WTC11 (cell line): ENCODE measurements around the gene ATAD3C.

Source experiments
- CREB1 ChIP-seq: sonication (generic); formaldehyde crosslinking; IDR thresholded peaks from 2 replicates; pipeline ENCODE4 v1.8.0; 2023; ENCODE audit warnings: mild to moderate bottlenecking, missing genetic modification reagents
- CTCF ChIP-seq: fragments of 200-600 bp; IDR thresholded peaks from 2 replicates; pipeline ENCODE4 v1.8.0; 2022; ENCODE audit warnings: antibody characterized with exemption
- ESRRA ChIP-seq: sonication (generic); formaldehyde crosslinking; IDR thresholded peaks from 2 replicates; pipeline ENCODE4 v1.8.1; 2022; ENCODE audit warnings: mild to moderate bottlenecking, missing genetic modification reagents, borderline replicate concordance
- GABPB1 ChIP-seq: sonication (generic); formaldehyde crosslinking; IDR thresholded peaks from 2 replicates; pipeline ENCODE4 v1.8.1; 2023; ENCODE audit warnings: mild to moderate bottlenecking, missing genetic modification reagents
- KAT7 ChIP-seq: sonication (generic); formaldehyde crosslinking; IDR thresholded peaks from 2 replicates; pipeline ENCODE4 v1.8.1; 2023; ENCODE audit warnings: missing genetic modification reagents, mild to moderate bottlenecking, borderline replicate concordance
- NFE2L1 ChIP-seq: sonication (generic); formaldehyde crosslinking; IDR thresholded peaks from 2 replicates; pipeline ENCODE4 v1.8.1; 2023; ENCODE audit warnings: missing genetic modification reagents
- NR3C1 ChIP-seq: sonication (generic); formaldehyde crosslinking; conservative IDR thresholded peaks from 2 replicates; pipeline ENCODE4 v1.8.1; 2023; ENCODE audit warnings: low read depth, mild to moderate bottlenecking, missing genetic modification reagents
- ZNF317 ChIP-seq: sonication (generic); formaldehyde crosslinking; IDR thresholded peaks from 2 replicates; pipeline ENCODE4 v1.8.1; 2023; ENCODE audit warnings: low read depth, mild to moderate bottlenecking, moderate library complexity, missing genetic modification reagents, borderline replicate concordance
- ZNF512 ChIP-seq: sonication (generic); formaldehyde crosslinking; IDR thresholded peaks from 2 replicates; pipeline ENCODE4 v1.8.1; 2022; ENCODE audit warnings: missing genetic modification reagents, borderline replicate concordance
- TF ChIP-seq, protein P1 (sequence below): sonication (generic); formaldehyde crosslinking; IDR thresholded peaks from 2 replicates; pipeline ENCODE4 v1.8.0; 2022; ENCODE audit warnings: mild to moderate bottlenecking, missing genetic modification reagents

DNA sequence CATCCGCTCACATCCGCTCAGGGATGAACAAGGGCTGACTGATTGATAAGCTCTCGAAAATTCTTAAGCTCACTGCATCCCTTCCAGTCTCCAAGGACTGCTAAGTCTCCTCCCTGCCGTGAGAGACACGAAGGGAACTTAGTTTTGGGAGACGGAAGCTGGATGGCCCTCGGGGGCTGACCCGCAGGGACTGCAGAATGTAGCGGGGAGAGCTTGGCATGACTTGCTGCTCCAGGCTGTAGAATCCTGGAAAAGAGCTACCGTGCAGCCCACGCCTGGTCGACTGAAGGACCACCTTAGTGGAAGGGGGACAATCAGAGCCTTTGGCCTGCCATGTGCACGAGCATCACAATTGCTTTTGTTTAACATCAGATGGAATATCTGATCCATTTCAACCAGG, 33.7 kb upstream of the ATAD3C start:
- no peak for TF ChIP-seq NFE2L1 (CRISPR knock-in tag)
- no peak for TF ChIP-seq CTCF
- TF ChIP-seq ESRRA, result no peak
- TF ChIP-seq NR3C1 (CRISPR knock-in tag), result no peak
- TF ChIP-seq, protein P1, sequence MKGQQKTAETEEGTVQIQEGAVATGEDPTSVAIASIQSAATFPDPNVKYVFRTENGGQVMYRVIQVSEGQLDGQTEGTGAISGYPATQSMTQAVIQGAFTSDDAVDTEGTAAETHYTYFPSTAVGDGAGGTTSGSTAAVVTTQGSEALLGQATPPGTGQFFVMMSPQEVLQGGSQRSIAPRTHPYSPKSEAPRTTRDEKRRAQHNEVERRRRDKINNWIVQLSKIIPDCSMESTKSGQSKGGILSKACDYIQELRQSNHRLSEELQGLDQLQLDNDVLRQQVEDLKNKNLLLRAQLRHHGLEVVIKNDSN (CRISPR knock-in tag), result no peak
- TF ChIP-seq ZNF512 (CRISPR knock-in tag), result no peak
- TF ChIP-seq CREB1 (CRISPR knock-in tag), result no peak
- no peak for TF ChIP-seq KAT7
- no peak for TF ChIP-seq ZNF317 (CRISPR knock-in tag)
- TF ChIP-seq GABPB1, result no peak
